GM23338 (cell line): ENCODE data around the gene C1orf21. TPM values are rescaled to one million over a fixed set of nuclear protein-coding genes. Genes with fewer than 3 reads are reported as not detected.

Experiments
- ATAC-seq: fragments of 200-7000 bp; cut with Tn5 transposase; 3 replicates; pipeline ENCODE4 v1.9.1; 2020
- DNase-seq: peaks from one replicate; pipeline ENCODE4 v3.0.0-alpha.2; 2015; ENCODE audit warnings: low spot score
- H2AFZ ChIP-seq: fragments of 200-600 bp; sonication (generic); 2 replicates; pipeline ENCODE4 v1.8.0; 2016; ENCODE audit warnings: antibody characterized with exemption, mild to moderate bottlenecking, moderate library complexity
- H3F3A ChIP-seq: fragments of 200-600 bp; sonication (generic); replicated peaks from 2 replicates; pipeline ENCODE4 v1.8.0; 2017; ENCODE audit warnings: antibody characterized with exemption, mixed run types, low read depth
- H3K27ac ChIP-seq: fragments of 200-600 bp; sonication (generic); 2 replicates; pipeline ENCODE4 v1.6.1; 2016; ENCODE audit warnings: low read depth
- H3K27me3 ChIP-seq: fragments of 200-600 bp; sonication (generic); 2 replicates; pipeline ENCODE4 v1.8.0; 2016; ENCODE audit warnings: mild to moderate bottlenecking, mixed run types, moderate library complexity; ENCODE audit not compliant: insufficient read depth
- H3K36me3 ChIP-seq: fragments of 200-600 bp; sonication (generic); 2 replicates; pipeline ENCODE4 v1.8.0; 2016; ENCODE audit warnings: mild to moderate bottlenecking; ENCODE audit not compliant: insufficient read depth
- H3K4me1 ChIP-seq: fragments of 200-600 bp; sonication (generic); 2 replicates; pipeline ENCODE4 v1.8.0; 2016; ENCODE audit warnings: mild to moderate bottlenecking, moderate library complexity; ENCODE audit not compliant: insufficient read depth
- H3K4me2 ChIP-seq: fragments of 200-600 bp; sonication (generic); 2 replicates; pipeline ENCODE4 v1.7.1; 2017; ENCODE audit warnings: mixed run types
- H3K4me3 ChIP-seq: fragments of 200-600 bp; sonication (generic); 2 replicates; pipeline ENCODE4 v1.6.1; 2016; ENCODE audit warnings: mixed run types
- H3K79me2 ChIP-seq: fragments of 200-600 bp; sonication (generic); replicated peaks from 2 replicates; pipeline ENCODE4 v1.8.0; 2017; ENCODE audit warnings: mild to moderate bottlenecking; ENCODE audit not compliant: insufficient read depth
- H3K9me2 ChIP-seq: fragments of 200-600 bp; sonication (generic); 2 replicates; pipeline ENCODE4 v1.8.0; 2017; ENCODE audit not compliant: insufficient read depth
- H4K20me1 ChIP-seq: fragments of 200-600 bp; sonication (generic); replicated peaks from 2 replicates; pipeline ENCODE4 v1.8.0; 2017; ENCODE audit warnings: mild to moderate bottlenecking; ENCODE audit not compliant: insufficient read depth
- H3K27ac Mint-ChIP-seq: 2 replicates; pipeline ENCODE4 v1.8.0; 2020; ENCODE audit warnings: inconsistent platforms, mild to moderate bottlenecking, moderate library complexity, mixed read lengths
- H3K27me3 Mint-ChIP-seq: 3 replicates; pipeline ENCODE4 v1.8.0; 2022; ENCODE audit warnings: low read depth, mild to moderate bottlenecking, moderate library complexity, mixed read lengths, inconsistent platforms; ENCODE audit not compliant: insufficient read depth, poor library complexity
- H3K36me3 Mint-ChIP-seq: 3 replicates; pipeline ENCODE4 v1.8.0; 2021; ENCODE audit warnings: low read depth, mild to moderate bottlenecking, inconsistent platforms, moderate library complexity, mixed read lengths
- H3K4me1 Mint-ChIP-seq: 3 replicates; pipeline ENCODE4 v1.8.0; 2020; ENCODE audit warnings: mild to moderate bottlenecking, inconsistent platforms, mixed read lengths
- H3K4me3 Mint-ChIP-seq: 3 replicates; pipeline ENCODE4 v1.8.0; 2021; ENCODE audit warnings: moderate library complexity, mild to moderate bottlenecking, inconsistent platforms, mixed read lengths
- H3K9me3 Mint-ChIP-seq: 3 replicates; pipeline ENCODE4 v1.8.0; 2020; ENCODE audit warnings: moderate library complexity, mild to moderate bottlenecking, inconsistent platforms, mixed read lengths
- CREB1 ChIP-seq: fragments of 250-450 bp; sonication (Bioruptor Pico); IDR thresholded peaks from 2 replicates; pipeline ENCODE4 v1.5.0; 2020; ENCODE audit warnings: low read depth, mild to moderate bottlenecking, moderate library complexity
- CTCF ChIP-seq, 2 experiments: fragments of 200-600 bp in 1 of 2; sonication (generic) in 1 of 2; conservative IDR thresholded peaks; 2 replicates each; pipeline versions ENCODE4 v1.5.1 to v1.6.1; 2016 to 2017; ENCODE audit warnings: antibody characterized with exemption in 2 of 2, low read depth in 2 of 2, mild to moderate bottlenecking in 2 of 2, moderate library complexity in 1 of 2
- EZH2 ChIP-seq: fragments of 200-600 bp; sonication (generic); IDR thresholded peaks from one replicate; pipeline ENCODE4 v1.8.0; 2017; ENCODE audit warnings: antibody characterized with exemption, mild to moderate bottlenecking, low read depth; ENCODE audit not compliant: unreplicated experiment
- JUNB ChIP-seq: IDR thresholded peaks from one replicate; pipeline ENCODE4 v1.6.1; 2016; ENCODE audit warnings: antibody characterized with exemption; ENCODE audit not compliant: unreplicated experiment
- NANOG ChIP-seq: IDR thresholded peaks from 2 replicates; pipeline ENCODE4 v1.6.1; 2016; ENCODE audit warnings: antibody characterized with exemption, borderline replicate concordance
- POLR2AphosphoS5 ChIP-seq: IDR thresholded peaks from 2 replicates; pipeline ENCODE4 v1.6.1; 2016; ENCODE audit warnings: antibody characterized with exemption, low read depth
- REST ChIP-seq: IDR thresholded peaks from one replicate; pipeline ENCODE4 v1.6.1; 2018; ENCODE audit warnings: antibody characterized with exemption; ENCODE audit not compliant: unreplicated experiment
- STAT1 ChIP-seq: IDR thresholded peaks from one replicate; pipeline ENCODE4 v1.6.1; 2016; ENCODE audit warnings: antibody characterized with exemption; ENCODE audit not compliant: unreplicated experiment
- ZNF114 ChIP-seq: fragments of 250-450 bp; sonication (Bioruptor Pico); IDR thresholded peaks from 2 replicates; pipeline ENCODE4 v1.5.0; 2020; ENCODE audit warnings: mild to moderate bottlenecking, moderate library complexity
- ZNF331 ChIP-seq: fragments of 250-450 bp; sonication (Bioruptor Pico); IDR thresholded peaks from 2 replicates; pipeline ENCODE4 v1.5.0; 2020; ENCODE audit warnings: low read depth, mild to moderate bottlenecking, moderate library complexity
- polyA plus RNA-seq: library from polyadenylated mRNA; unstranded; fragments of >200 nt; fragmentation: Nextera tagmentation; extraction: Ambion mirVana; gene quantifications from 2 replicates; pipeline ENCODE4 v1.2.1, GENCODE V29; 2016
- total RNA-seq: library from RNA; depleted of rRNA; stranded (reverse); fragments of >200 nt; shearing (Covaris generic); gene quantifications from 2 replicates; pipeline ENCODE4 v1.2.3, GENCODE V29; 2014

C1orf21 gene
- total and polyA plus RNA-seq, 2 experiments from 2014 or later = 28.0 to 40.4 TPM

GRCh38 chr1:184640505-184640904, 253.7 kb downstream of the C1orf21 start (continued):
- TF ChIP-seq REST (no peak), STAT1 (no peak), ZNF114 (CRISPR knock-in tag) (no peak), EZH2 (no peak), ZNF331 (no peak), CREB1 (CRISPR knock-in tag) (no peak)

- no peak for TF ChIP-seq JUNB
- no peak for TF ChIP-seq NANOG
- no peak for TF ChIP-seq POLR2AphosphoS5
- no peak for TF ChIP-seq CTCF (conservative IDR thresholded peaks at IDR 0.05; ENCODE audit: low read depth in 2 of 2)
- 0 out of 2 replicates have a peak, but pooled peaks cover 6% of the 10 kb centered on the region for H3K9me2 ChIP-seq
- H3K4me3 ChIP-seq = no peak overlapping the region
- no peaks in the 10 kb centered on the region for H3K4me1 Mint-ChIP-seq
- no peaks in the 10 kb centered on the region for H3K36me3 ChIP-seq
- no peaks in the 10 kb centered on the region for H4K20me1 ChIP-seq
- no peaks in the 10 kb centered on the region for H3K36me3 Mint-ChIP-seq
- no peak overlapping the region for H3K27ac Mint-ChIP-seq
- H3K4me3 Mint-ChIP-seq = no peak overlapping the region
- H3K27me3 Mint-ChIP-seq = peaks cover 10% of the 10 kb centered on the region
- DNase-seq (no peak), ATAC-seq (no peak)
- no peak overlapping the region for H3K4me2 ChIP-seq
- no peaks in the 10 kb centered on the region for H3K27me3 ChIP-seq
- no peaks in the 10 kb centered on the region for H3K79me2 ChIP-seq
- no peaks in the 10 kb centered on the region for H3K4me1 ChIP-seq
- H3K9me3 Mint-ChIP-seq = no peaks in the 10 kb centered on the region
- no peaks in the 10 kb centered on the region for H3F3A ChIP-seq
- no peak overlapping the region for H3K27ac ChIP-seq
- H2AFZ ChIP-seq = no peak overlapping the region
These were observed 255.1 kb downstream of the C1orf21 start for GRCh38 chr1:184641894-184642293.

- Histone ChIP-seq H3K36me3 (no peaks in the 10 kb centered on the region), H3K27me3 (no peaks in the 10 kb centered on the region), H4K20me1 (no peaks in the 10 kb centered on the region), H3K4me2 (no peak overlapping the region), H3K4me3 (no peak overlapping the region), H3K79me2 (no peaks in the 10 kb centered on the region), H3K27ac (no peak overlapping the region), H3K9me2 (0 out of 2 replicates have a peak, but pooled peaks cover 5% of the 10 kb centered on the region), H2AFZ (no peak overlapping the region), H3F3A (no peaks in the 10 kb centered on the region), H3K4me1 (no peaks in the 10 kb centered on the region)
- ATAC-seq = no peak
- Mint-ChIP-seq H3K27me3 (peaks cover 8% of the 10 kb centered on the region), H3K36me3 (no peaks in the 10 kb centered on the region), H3K4me3 (no peak overlapping the region), H3K4me1 (no peaks in the 10 kb centered on the region), H3K27ac (no peak overlapping the region), H3K9me3 (no peaks in the 10 kb centered on the region; the same call in 2 of the 3 replicates)
- no peak for DNase-seq
- TF ChIP-seq CTCF (conservative IDR thresholded peaks at IDR 0.05; ENCODE audit: low read depth in 2 of 2) = no peak
- TF ChIP-seq CREB1 (CRISPR knock-in tag) = no peak
- no peak for TF ChIP-seq POLR2AphosphoS5
These were observed 256.8 kb downstream of the C1orf21 start for GRCh38 chr1:184643661-184644060.
